GM18519 (cell line): ENCODE measurements around the gene PTS.

Source experiments
- ATAC-seq: cut with Tn5 transposase; IDR thresholded peaks from one replicate; pipeline ENCODE4 v1.9.1; 2021; ENCODE audit warnings: mild to moderate bottlenecking, moderate library complexity; ENCODE audit not compliant: unreplicated experiment, low FRiP score

Gene PTS

GRCh38 chr11:112253605-112254242, 27.5 kb downstream of the PTS start:
- no peak for ATAC-seq

- ATAC-seq, result no peak
These were observed 29.0 kb downstream of the PTS start for GRCh38 chr11:112255067-112255720.

DNA sequence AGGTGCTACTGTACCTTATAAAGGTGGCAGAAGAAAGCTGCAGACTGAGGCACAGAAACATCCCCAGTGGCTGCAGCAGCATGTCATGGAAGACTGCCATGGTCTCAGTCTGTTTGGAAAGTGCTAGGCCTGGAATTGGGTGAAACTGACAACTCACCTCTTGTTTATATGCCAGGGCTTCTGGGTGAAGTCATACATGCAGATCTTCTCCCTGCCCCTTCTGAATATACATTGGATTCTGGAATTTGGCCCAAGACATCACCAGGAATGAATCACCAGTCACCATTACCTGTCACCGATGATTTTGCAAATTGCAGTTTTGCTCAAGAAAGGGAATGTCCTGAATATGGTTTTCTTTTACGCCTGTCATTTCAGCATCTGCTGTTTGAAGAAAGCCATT, 34.3 kb downstream of the PTS start, which contains the start of gene PLET1:
PLET1 (minus strand) TSS at position 371 of the 400 bp plus-strand sequence; CDS start at position 100, 271 bp downstream.
- no peak for ATAC-seq

DNA sequence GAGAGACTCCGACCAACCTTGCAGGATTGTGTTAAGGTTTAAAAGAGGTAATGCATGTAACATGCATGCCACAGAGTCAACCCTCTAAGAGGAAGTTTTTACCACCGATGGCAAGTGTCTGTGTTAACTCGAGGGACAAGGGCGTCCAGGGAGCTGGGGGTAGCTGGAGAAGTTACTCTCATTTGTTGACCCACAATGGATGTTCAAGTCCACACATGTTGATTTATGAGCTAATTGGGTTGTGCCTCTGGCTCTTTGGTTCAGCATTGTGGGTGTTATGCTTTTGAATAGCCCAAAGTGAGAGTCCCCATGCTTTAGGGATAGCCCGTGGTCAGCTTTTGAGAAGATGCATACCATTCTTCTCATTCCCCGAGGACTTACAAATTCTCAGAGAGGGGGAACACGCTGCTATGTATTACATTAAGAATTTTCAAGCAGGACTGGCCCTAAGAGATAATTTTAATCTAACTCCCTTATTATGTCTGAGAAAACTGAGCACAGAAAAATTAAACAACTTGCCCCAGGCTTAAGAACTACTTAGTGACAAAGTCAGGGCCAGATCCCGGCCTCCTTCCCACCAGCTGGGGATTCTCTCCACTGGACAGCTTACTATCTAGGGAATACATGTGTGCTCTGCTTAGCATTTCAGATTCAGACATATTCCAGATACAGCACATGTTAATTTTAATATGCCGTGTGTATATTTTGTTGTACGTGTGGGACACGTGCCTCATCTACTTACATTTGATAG, 39.6 kb downstream of the PTS start:
- no peak for ATAC-seq

DNA sequence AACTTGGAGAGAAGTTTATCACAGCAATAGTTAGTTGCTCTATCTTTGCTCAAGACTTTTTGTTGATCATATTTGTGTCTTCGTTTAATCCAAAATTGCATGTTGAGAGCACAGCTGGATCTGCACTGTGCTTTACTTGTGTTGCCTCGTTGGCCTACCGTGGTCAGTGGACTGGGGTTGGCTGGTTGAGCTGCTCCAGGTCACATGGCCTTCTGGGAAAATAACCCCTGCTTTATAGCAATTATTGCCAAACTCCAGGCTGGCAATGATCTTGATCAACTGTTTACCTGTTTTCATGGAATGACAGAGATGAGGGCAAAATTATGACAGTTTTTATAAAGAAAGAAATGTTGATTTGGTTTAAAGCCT, 40.2 kb downstream of the PTS start:
- no peak for ATAC-seq

- no peak for ATAC-seq
These were observed 41.0 kb downstream of the PTS start for GRCh38 chr11:112267188-112267591.

DNA sequence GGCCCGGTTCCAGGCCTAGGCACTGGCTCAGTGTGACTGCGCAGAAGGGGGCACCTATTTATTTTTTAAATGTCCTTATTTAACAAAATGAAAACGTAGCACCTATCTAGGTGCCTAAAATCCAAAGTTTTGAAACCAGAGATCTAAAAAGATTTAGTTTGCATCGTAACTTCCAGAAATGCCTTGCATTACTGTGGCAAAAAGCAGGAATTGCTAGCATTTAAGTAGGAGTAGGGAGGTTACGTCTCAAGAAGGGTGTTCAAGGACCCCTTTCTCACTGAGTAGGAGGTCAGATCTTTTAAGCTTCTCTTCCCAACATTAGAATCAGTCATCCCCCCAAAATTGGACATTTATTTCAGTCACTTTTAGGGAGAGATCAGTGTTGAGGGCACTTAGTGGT, 42.2 kb downstream of the PTS start:
- ATAC-seq, result no peak

DNA sequence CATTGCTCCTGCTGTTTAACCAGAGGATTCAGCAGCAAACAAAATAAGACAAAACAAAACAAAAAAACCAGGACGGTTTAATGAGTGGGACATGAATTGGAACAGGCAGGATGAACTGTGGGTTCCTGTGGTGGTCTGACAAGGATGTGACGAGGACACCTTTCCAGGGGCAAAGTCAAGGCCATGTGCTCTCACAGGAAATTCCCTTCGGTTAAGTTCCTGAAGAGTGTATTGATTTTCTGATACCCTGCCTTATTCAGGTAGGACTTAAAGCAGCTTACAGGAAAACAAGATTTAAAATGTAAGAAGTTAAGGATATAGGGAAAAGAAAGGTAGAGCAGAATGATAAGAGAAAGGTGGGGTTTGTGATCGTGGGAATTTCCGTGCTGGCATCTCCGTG, 42.9 kb downstream of the PTS start:
- no peak for ATAC-seq

GRCh38 chr11:112270551-112271180, 44.4 kb downstream of the PTS start:
- no peak for ATAC-seq

GRCh38 chr11:112271242-112271641, 45.0 kb downstream of the PTS start:
- no peak for ATAC-seq

- ATAC-seq, result no peak
These were observed 46.8 kb downstream of the PTS start for GRCh38 chr11:112273066-112273465.

GRCh38 chr11:112274007-112274783, 48.0 kb downstream of the PTS start:
- ATAC-seq, result no peak

- ATAC-seq, result no peak
These were observed 50.8 kb downstream of the PTS start for GRCh38 chr11:112277029-112277428.

GRCh38 chr11:112277941-112278340, 51.7 kb downstream of the PTS start:
- no peak for ATAC-seq

GRCh38 chr11:112278803-112279202, 52.6 kb downstream of the PTS start:
- no peak for ATAC-seq

DNA sequence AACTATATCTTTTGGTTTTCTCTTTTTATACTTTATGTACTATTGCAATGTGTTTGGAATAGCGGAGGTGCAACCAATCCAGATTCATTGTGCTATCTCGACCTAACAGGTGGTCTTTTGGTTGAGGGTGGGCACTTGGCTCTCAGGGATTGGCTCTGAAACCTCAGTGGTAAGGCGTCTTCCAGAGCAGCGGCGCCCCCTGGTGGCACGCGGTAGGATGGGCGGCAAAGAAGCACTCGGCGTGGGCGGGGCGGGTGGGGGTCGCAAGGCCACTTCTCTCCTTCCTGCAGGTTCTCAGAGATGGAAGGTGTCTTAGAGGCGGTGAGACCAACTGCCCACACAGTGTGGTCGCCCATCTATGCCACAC, 53.7 kb downstream of the PTS start:
- ATAC-seq, result no peak

DNA sequence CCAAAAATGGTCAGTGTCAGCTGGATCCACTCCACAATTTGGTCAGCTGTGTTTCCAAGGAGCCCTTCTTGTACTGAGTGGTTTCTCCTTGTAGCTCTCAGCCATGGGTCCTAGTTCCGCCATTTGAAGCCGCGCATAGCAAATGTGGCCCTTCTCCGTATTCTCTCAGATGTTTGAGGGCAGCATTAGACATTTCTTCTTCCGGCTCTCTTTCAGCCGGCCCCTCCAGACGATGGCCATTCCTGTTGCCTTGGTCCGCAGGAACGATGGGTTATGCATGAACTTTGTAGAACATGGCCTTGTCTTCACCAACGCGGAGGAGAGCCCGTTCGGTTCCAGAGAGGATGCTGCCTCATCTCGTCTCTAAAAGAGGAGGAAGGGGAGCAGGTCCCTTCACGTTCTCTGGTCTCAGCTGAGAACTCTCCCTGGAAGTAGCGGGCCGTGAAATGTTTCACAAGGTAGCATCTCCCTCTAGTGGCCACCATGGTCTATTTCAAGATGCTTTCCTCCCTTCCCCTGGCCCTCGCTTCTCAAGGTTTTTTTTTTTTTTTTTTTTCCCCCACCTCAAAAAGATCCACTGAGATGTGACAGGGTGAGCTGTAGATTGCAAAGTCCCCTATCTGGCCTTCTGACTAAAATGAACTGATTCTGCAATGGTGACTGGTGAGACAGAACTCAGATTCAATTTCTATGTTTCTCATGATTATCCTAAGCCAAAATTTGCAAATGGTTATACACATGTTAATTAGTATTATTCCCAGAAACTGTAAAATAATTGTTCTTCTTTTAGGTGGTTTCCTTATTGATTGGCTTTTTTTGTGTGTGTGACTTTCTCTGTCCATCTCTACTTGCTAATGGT, 54.3 kb downstream of the PTS start:
- no peak for ATAC-seq

DNA sequence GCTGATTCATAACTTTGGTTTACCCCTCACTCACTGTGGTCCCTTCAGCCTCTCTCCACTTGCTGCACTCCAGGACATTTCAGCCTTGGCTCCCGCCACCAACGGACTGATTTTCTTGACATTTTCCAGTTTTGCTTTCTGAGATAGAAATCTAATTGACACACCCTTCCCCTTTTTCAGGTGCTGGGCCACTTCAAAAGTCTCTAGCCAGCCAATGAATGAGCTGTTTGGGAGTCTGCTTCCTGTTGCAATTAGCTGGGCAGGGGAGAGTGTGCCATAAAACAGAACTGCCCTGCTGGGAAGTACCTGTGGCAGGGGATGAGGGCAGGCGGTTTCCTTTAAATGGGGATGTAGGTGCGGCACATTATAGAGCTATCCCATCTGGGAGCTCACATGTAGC, 55.5 kb downstream of the PTS start:
- no peak for ATAC-seq
